Left kidney (tissue), 2 donors: ENCODE results near the gene RPL7L1. TPM values are rescaled to one million over a fixed set of nuclear protein-coding genes. Genes with fewer than 3 reads are reported as not detected.
"Not testable (repeated sequence)": the region's sequence is repeated elsewhere in the genome, so short reads cannot be mapped to it uniquely, and the experiment has no call there.

ENCODE experiments used
- DNase-seq: peaks from one replicate; pipeline ENCODE4 v3.0.0-alpha.2; 2013
- polyA plus RNA-seq: library from polyadenylated mRNA; unstranded; fragments of 120-200 nt; gene quantifications from one replicate; pipeline ENCODE4 v1.2.1, GENCODE V29; 2013; ENCODE audit not compliant: insufficient read length

The RPL7L1 gene
- polyA plus RNA-seq, 1 donor, result 138 TPM

- peak; percentile 96 for DNase-seq
Observed at GRCh38 chr6:42890311-42891198, 11.1 kb downstream of the RPL7L1 start.

- no peak for DNase-seq
Observed at GRCh38 chr6:42891199-42891722, 11.8 kb downstream of the RPL7L1 start.

GRCh38 chr6:42894041-42894828 lies 14.8 kb downstream of the RPL7L1 start:
- DNase-seq, result not testable (repeated sequence)

- DNase-seq, result no peak
Observed at GRCh38 chr6:42896178-42896719, 16.8 kb downstream of the RPL7L1 start.

- DNase-seq, result peak; percentile 57
Observed at GRCh38 chr6:42898891-42899361, 19.5 kb downstream of the RPL7L1 start.

GRCh38 chr6:42899871-42900270 lies 20.5 kb downstream of the RPL7L1 start:
- DNase-seq, result no peak

- DNase-seq, result peak; percentile 83
Observed at GRCh38 chr6:42901538-42901957, 22.1 kb downstream of the RPL7L1 start.

- not testable (repeated sequence) for DNase-seq
Observed at GRCh38 chr6:42902429-42903263, 23.2 kb downstream of the RPL7L1 start.

- DNase-seq, result no peak
Observed at GRCh38 chr6:42904467-42904866, 25.1 kb downstream of the RPL7L1 start.

- DNase-seq, result no peak
Observed at GRCh38 chr6:42907336-42907735, 27.9 kb downstream of the RPL7L1 start.

GRCh38 chr6:42909835-42910234 lies 30.4 kb downstream of the RPL7L1 start:
- DNase-seq, result no peak

- DNase-seq, result no peak
Observed at GRCh38 chr6:42911171-42912021, 32.0 kb downstream of the RPL7L1 start.

- DNase-seq, result no peak
Observed at GRCh38 chr6:42914546-42914945, 35.1 kb downstream of the RPL7L1 start.

- DNase-seq, result no peak
Observed at GRCh38 chr6:42915732-42916131, 36.3 kb downstream of the RPL7L1 start, which contains the start of gene PTCRA. Gene PTCRA (plus strand): TSS chr6:42916053. CDS start chr6:42916070, 17 bp downstream.

GRCh38 chr6:42916288-42916687 lies 36.9 kb downstream of the RPL7L1 start:
- no peak for DNase-seq

- DNase-seq, result no peak
Observed at GRCh38 chr6:42921801-42922200, 42.4 kb downstream of the RPL7L1 start.

GRCh38 chr6:42923666-42924065 lies 44.2 kb downstream of the RPL7L1 start:
- no peak for DNase-seq

GRCh38 chr6:42925248-42925857 lies 45.9 kb downstream of the RPL7L1 start:
- no peak for DNase-seq

- DNase-seq, result peak; percentile 93
Observed at GRCh38 chr6:42928986-42929820, 49.8 kb downstream of the RPL7L1 start, which contains the start of gene CNPY3. Gene CNPY3 (plus strand): TSS chr6:42929480. CDS start chr6:42929571, 91 bp downstream.
